Measurements from ENCODE around the gene SCUBE1. TPM values are rescaled to one million over a fixed set of nuclear protein-coding genes. Genes with fewer than 3 reads are reported as not detected.

The SCUBE1 gene
- total RNA-seq, 4 donors from 2014 or later: 37.3 to 107 (median 75.9) TPM

DNA sequence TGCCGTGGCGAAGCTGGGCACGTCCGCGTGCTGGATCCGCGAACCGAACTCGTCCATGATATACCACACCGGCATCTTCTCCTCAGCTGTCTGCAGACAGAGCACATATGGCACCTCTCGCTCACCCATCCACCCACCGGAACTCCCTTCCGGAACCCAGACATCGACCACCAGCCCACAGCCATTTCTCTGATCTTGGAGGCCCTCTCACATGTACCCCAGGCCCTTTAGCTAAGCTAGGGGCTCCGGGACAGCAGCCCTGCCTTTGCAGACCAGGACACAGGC, 163.3 kb downstream of the SCUBE1 start:
- Histone ChIP-seq H3K27ac (no peak overlapping the region), H3K4me3 (no peak overlapping the region), H3K36me3 (peaks cover 0 to 82% of the 10 kb centered on the region in 2 donors), H3K9me3 (no peaks in the 10 kb centered on the region), H3K27me3 (no peaks in the 10 kb centered on the region), H3K4me1 (peaks cover 0 to 4% (median 0%) of the 10 kb centered on the region in 3 donors)
- TF ChIP-seq POLR2AphosphoS5 (IDR thresholded peaks at IDR 0.05) (no peak), EP300 (IDR thresholded peaks at IDR 0.05) (no peak), CTCF (IDR thresholded peaks at IDR 0.05) (no peak)
- WGBS, 2 donors (ENCODE audit: low coverage in 1 of 2): 96 to 100% methylated on average over 5 to 13 of the region's 15 CpGs
- ATAC-seq: no peak

DNA sequence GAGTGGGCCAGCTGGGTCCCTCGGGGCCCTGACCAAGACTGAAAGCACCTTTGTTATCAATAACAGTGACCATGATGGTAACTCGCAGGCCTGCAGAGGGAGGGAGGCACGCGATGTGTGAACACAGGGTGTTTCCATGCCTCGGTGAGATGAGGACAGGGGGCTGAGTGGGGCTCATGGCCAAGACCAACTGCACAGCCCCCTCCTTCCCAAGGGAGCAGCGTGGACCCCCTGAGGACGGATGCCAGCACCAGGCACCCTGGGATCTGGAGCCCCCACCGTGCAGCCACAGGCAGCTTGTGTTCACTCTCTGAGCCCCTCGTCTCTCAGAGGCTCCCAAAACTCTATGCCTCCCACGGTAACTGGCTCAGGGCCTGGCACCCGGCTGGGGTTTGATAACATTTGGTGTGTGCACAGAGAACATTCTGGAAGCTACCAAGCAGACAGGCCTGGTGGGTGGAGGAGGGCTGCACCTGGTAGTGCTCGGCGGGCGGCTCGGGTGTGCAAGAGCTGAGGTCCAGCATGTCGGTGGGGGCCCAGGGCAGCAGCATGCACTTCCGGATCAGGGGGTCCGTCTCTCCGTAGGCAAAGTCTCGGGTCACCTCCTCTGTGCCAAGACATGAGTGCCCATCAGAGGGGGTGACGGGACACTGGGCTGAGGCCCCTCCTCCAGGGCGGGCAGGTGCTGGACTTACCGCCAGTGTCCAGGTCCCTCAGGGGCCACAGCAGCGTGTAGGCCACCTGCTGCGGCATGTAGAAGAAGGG, 163.8 kb downstream of the SCUBE1 start:
- Histone ChIP-seq H3K36me3 (peaks cover 0 to 87% of the 10 kb centered on the region in 2 donors), H3K27ac (no peak overlapping the region), H3K4me3 (no peak overlapping the region), H3K27me3 (no peaks in the 10 kb centered on the region), H3K9me3 (no peaks in the 10 kb centered on the region), H3K4me1 (no peaks in the 10 kb centered on the region)
- no peak for ATAC-seq
- 79 to 80% methylated on average over 1 to 7 of the region's 25 CpGs for WGBS, 2 donors (ENCODE audit: low coverage in 1 of 2)
- no peak for TF ChIP-seq CTCF (IDR thresholded peaks at IDR 0.05)
- TF ChIP-seq EP300 (IDR thresholded peaks at IDR 0.05): no peak
- no peak for TF ChIP-seq POLR2A (IDR thresholded peaks at IDR 0.05)
- TF ChIP-seq POLR2AphosphoS5 (IDR thresholded peaks at IDR 0.05): no peak

GRCh38 chr22:43177479-43177878, 165.7 kb downstream of the SCUBE1 start:
- peaks cover 0 to 98% of the 10 kb centered on the region in 2 donors for H3K36me3 ChIP-seq
- H3K4me1 ChIP-seq: no peaks in the 10 kb centered on the region
- no peaks in the 10 kb centered on the region for H3K27me3 ChIP-seq
- no peak overlapping the region for H3K27ac ChIP-seq
- TF ChIP-seq CTCF (IDR thresholded peaks at IDR 0.05): no peak
- TF ChIP-seq POLR2A (IDR thresholded peaks at IDR 0.05): no peak
- no peak for TF ChIP-seq POLR2AphosphoS5 (IDR thresholded peaks at IDR 0.05)
- TF ChIP-seq EP300 (IDR thresholded peaks at IDR 0.05): no peak
- WGBS, 2 donors (ENCODE audit: low coverage in 1 of 2): 73 to 100% methylated on average over 2 to 6 of the region's 7 CpGs
- no peak for ATAC-seq
- no peak overlapping the region for H3K4me3 ChIP-seq
- no peaks in the 10 kb centered on the region for H3K9me3 ChIP-seq

GRCh38 chr22:43176090-43176489, 167.1 kb downstream of the SCUBE1 start:
- Histone ChIP-seq H3K27me3 (no peaks in the 10 kb centered on the region), H3K4me3 (no peak overlapping the region), H3K36me3 (peaks cover 0 to 98% of the 10 kb centered on the region in 2 donors), H3K4me1 (no peaks in the 10 kb centered on the region), H3K9me3 (no peaks in the 10 kb centered on the region), H3K27ac (no peak overlapping the region)
- WGBS, 2 donors (ENCODE audit: low coverage in 1 of 2): 85 to 86% methylated on average over 5 to 7 of the region's 15 CpGs
- ATAC-seq: no peak
- TF ChIP-seq POLR2A (IDR thresholded peaks at IDR 0.05): no peak
- no peak for TF ChIP-seq POLR2AphosphoS5 (IDR thresholded peaks at IDR 0.05)
- no peak for TF ChIP-seq EP300 (IDR thresholded peaks at IDR 0.05)
- TF ChIP-seq CTCF (IDR thresholded peaks at IDR 0.05): no peak

DNA sequence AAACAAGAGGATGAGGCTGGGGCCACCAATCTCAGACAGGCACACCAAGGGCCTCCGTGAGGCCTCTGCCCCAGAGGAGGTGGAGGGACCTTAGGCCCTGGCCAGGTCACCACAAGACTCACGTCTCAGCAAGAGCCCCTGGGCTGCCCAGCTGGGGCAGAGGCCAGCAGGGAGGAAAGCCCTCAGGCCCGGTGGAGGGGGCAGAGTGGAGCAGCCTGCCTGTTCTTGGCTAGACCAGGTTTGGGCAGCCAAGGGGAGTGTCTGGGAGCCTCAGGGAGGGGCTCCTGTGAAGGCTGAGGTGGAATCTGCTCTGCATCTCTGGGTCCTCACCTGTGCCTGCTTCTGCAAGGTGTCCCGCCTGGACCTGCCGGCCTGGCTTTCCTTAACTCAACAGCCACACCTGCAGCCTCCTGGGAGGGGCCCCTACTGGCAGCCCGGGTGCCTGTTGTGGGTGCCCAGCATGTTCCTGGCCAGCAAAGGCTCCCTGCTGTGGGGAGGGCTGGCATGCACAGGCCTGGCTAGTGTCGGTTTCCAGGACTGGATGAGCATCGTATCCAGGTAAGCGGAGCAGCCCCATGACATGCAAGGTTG, 168.1 kb downstream of the SCUBE1 start:
- Histone ChIP-seq H3K4me1 (no peaks in the 10 kb centered on the region), H3K36me3 (peaks cover 0 to 98% of the 10 kb centered on the region in 2 donors), H3K27ac (no peak overlapping the region), H3K9me3 (no peaks in the 10 kb centered on the region), H3K4me3 (no peak overlapping the region), H3K27me3 (no peaks in the 10 kb centered on the region)
- ATAC-seq: no peak
- TF ChIP-seq POLR2A (IDR thresholded peaks at IDR 0.05): no peak
- TF ChIP-seq POLR2AphosphoS5 (IDR thresholded peaks at IDR 0.05): no peak
- no peak for TF ChIP-seq CTCF (IDR thresholded peaks at IDR 0.05)
- no peak for TF ChIP-seq EP300 (IDR thresholded peaks at IDR 0.05)
- 82 to 85% methylated on average over 2 of the region's 9 CpGs for WGBS, 2 donors (ENCODE audit: low coverage in 1 of 2)

All from gastroesophageal sphincter (tissue), 4 donors.